Superior temporal gyrus (tissue), 1 donor: ENCODE results near the gene DYSF.

ENCODE experiments used
- DNase-seq: peaks from one replicate; pipeline ENCODE4 v3.0.0-alpha.2; 2016; ENCODE audit errors: extremely low spot score

DYSF gene

DNA sequence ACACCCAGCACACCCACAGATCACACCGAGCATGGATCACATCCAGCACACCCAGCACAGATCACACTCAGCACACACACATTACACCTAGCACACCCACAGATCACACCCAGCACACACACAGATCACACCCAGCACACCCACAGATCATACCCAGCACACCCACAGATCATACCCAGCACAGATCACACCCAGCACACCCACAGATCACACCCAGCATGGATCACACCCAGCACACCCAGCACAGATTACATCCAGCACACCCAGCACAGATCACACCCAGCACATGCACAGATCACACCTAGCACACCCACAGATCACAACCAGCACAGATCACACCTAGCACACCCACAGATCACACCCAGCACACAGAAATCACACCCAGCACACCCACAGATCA lies 118.6 kb downstream of the DYSF start:
- DNase-seq: no peak

DNA sequence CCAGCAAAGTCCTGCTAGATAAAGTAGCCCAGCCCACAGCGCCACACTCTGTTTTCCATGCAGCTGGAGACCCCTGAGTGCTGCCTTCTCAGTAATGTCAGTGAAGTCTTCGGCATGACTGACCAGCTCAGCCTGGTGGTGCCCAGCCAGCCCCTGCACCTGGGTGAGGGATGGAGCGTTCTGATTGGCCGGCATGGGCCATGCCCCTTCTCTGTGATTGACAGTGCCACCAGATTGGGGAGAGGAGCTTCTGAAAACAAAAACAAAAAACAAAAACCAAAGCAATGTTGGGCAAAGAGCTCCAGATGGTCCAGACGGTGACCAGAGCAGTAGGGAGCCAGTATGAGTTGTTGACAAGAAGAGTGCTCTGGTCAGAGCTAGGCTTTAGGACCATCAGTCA lies 122.6 kb downstream of the DYSF start:
- DNase-seq: peak; percentile 84

DNA sequence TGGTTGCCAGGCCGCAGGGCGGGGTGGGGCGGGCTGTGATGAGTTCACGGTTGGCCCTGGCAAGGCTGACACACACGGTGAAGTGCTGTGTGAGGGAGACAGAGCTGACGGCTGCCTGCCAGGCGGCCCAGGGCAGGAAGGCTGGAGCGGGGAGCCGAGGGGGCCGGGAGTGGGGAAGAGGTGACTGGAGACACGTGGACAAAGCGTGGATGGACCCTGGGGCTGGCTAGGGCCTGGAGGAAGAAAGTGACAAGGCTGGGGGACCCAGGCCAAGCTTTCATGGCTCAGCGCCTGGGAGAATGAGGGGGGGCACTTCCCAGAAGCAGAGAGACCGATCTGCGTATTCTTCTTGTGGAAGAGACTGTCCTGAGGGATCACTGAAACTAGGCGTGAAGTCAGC lies 123.2 kb downstream of the DYSF start:
- peak; percentile 75 for DNase-seq

DNA sequence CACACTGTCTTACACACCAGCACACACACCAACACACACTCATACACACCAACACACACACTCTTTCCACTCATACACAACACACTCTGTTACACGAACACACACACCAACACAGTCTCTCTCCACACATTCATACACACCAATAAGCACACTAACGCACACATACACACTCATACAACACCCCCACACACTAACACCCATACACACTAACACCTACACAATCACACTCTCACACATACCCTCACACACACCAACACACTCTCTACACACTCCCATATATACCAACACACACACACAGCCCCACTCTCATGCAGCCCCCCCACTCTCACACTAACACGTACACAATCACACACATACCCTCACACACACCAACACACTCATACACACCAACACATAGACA lies 123.8 kb downstream of the DYSF start:
- DNase-seq: no peak

DNA sequence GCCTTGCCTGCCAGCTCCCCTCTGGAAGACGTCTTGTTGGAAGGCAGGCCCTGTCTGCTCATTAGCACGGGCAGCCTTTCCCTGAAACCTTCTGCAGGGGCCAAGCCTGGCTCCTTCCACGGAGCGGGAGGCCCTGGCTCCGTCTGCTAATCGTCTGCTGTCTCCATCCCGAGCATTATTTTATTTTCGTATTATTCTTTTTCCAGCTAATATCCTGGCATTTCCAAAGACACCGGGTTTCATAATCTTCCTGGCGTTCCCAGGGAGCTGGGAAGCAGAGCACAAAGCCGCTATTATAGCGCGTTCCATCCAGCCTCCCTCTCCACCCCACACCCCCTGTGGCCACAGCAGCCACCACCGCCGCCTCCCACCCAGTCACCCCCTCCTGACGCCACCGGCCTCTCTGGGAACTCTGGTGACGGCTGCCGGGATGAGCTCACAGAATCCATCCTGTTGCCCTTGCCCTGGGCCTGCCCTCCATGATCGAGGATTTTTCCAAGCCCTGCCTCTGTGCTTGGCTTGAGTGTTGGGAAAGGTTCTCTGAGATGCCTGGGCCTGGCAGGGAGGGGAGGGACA lies 125.5 kb downstream of the DYSF start:
- DNase-seq: peak; percentile 89

DNA sequence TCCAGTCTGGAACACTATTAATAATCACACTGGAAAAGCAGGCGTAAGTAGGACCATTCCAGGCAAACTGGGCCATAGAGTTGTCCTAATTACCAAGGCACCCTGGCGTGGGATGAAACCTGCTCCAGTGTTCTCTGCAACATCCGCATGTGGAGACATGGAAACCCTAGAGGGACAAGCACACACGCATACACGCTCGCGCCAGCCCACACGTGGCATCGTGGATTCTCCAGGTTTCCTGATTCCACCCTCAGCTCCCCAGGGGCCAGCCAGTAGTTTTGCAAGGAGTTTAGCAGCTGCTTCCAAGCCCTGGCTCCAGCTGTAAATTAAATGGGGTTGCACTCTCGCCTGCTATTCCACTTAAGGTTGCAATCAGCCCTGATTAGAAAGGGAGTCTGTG lies 127.7 kb downstream of the DYSF start:
- no peak for DNase-seq

DNA sequence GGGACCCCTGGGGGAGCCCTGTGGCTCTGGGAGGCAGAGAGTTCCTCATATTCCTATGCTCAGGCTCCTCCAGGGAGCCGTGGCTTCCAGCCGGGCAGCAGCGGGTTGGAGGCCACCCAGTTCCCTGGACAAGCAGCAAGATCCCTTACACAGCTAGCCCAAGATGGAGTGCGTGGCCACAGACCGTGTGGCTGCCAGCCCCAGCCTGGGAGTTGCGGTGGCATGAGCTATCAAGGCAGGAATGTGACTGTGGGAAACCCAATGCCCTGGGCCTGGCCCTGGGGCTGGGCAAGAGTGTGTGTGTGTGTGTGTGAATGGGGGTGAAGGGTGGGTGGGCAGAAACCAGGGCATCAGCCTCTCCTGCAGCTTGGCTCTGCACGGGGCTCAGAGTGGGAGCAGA lies 130.5 kb downstream of the DYSF start:
- DNase-seq: no peak

DNA sequence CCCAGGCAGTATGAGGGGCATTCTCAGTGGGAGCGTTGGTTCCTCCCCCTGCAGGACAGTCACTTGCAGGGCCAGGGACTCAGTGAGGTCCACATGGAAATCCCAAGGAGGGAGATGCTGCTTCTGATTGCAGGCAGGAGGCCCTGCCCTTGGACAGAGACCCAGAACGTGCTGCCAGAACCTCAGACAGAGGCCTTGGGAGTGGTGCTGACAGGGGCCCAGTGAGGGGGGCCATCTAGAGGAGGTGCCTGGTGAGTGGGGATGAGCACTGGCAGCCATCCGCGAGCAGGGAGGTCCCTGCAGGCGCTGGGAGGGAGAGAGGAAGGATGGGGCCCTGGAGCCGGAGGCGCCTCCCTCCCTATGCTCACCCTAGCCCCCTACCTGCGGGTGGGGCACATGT lies 133.1 kb downstream of the DYSF start:
- no peak for DNase-seq

DNA sequence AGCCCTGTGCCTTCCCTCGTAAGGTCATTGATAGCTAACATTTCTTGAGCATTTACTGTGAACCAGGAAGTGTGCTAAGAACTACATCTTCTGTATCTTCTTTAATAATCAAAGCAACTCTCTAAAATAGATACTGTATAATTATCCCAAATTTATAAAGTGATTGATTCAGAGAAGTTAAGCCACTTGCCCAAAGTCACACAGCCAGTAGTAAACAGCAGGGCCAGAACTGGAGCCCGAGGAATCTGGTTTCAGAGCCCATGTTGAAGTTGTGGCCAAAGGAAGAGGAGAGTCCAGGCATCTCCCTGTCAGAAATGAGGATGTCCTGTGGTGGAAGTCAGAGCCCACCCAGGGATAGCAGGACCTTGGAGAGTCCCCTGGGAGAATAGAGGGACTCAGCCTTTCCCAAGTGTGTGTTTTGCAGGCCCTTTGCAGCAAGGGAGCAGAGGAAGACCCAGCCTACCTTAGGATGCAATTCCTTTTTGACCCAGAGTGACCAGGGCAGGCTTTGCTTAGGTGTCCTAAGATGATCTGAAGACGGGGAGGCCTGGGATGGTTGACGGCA lies 134.2 kb downstream of the DYSF start:
- DNase-seq: no peak

DNA sequence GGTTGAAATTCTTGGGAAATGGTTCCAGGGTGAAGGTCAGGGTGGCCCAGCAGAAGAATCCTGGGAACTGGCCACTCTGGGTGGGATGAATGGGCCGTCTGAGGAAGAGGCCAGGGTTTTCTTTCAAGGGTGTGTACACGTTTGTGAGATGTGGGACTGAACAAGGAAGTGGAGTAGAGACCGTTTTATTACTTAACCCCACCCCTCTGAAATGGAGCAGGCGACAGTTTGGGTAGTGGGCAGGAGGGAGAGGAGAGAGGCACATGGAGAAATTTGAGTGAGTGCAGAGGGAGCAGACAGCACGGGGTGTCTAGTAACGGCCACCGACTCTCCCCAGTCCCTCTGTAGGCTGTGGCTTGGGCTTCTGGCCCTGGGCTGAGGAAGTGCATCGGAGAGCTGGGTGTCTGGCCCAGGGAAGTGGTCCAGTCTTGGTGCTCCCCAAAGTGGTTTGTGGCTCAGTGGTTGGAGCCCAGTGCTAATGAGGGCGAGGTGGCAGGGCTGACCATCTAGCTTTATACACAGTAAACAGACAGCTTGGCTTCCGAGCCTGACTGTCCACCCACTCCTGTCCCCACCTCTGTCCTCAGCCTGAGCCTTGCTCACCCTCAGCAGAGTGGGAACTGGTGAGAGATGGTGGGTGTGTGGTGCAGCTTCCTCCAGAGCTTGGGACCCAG lies 135.3 kb downstream of the DYSF start:
- DNase-seq: no peak

DNA sequence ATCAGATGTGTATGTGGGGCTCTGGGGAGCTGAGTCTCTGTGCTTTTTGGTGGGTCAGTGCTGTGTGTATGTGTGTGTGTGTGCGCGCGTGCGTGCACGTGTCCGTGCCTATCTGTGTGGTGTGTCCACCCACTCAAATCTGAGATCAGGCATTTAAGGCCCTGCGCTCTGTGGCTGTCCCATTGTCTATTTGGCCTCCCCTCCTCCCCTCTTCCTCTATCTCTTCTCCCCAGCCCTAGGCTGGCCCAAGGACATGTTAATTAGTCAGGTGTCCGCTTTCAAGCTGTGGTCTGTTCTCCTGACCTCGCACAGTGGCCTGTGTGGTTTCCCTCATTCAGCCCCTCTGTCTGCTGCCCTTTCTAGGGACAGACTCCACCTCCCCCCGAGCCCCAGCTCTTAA lies 136.4 kb downstream of the DYSF start:
- no peak for DNase-seq

DNA sequence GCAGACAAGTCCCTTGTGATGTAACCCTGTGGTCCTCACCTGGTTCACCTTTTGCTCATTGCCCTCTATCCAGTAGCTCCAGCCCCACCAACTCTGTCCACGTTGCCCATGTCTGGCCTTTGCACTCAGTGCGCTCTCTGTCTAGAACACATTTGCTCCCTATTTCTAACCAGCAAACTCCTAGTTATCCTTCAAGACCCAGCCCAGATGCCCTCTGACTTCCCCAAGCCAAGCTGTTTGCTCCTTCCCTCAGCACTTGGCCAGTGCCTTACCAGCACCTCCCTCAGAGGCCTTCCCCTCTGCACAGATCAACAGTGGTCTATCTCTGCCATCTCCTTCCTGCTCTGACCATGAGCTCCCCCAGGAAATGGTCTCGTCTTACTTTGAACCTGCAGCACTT lies 137.7 kb downstream of the DYSF start:
- DNase-seq: no peak

DNA sequence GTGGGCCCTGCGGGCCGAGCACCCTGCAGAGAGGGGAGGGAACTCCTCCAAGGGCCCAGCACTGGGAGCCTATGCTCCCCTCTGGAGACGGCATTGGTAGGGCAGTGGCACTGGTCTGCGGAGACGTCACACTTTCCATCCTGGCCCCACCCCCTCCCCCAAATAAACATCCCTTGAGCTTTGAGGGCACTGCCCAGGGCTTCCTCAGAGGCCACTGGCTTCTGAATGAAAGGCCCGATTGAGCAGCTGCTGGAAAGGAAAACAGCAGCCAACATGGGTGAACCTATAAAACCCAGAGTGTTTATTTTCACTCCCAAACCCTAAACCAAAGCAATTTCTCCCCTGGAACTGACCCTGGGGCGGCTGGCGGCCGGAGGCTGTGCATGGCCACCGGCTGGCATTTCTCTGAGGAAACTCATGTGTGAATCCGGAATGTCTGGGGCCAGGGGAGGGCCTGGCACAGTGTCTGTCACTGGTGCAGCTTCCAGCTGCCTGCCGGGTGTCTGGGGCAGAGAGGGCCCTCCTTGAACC lies 138.9 kb downstream of the DYSF start:
- peak; percentile 78 for DNase-seq

DNA sequence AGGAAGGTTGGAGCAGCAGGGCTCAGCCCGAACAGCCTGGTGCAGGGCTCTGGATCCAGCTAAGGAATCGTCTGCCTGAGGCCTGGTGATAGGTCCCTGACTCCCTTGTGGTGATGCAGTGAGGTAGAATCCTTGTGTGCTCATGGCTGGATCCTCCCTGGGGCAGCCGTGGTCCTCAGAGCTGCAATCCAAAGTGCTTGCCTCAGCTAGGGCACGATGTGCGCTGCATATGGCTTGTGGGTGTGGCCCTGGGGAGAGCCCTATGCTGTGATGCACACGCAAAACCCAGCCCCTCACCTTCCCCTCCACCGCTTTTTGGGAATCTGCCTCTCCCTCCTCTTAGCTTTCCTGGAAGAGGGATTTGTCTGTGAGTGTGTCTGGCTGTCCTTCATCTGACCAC lies 142.2 kb downstream of the DYSF start:
- DNase-seq: no peak

DNA sequence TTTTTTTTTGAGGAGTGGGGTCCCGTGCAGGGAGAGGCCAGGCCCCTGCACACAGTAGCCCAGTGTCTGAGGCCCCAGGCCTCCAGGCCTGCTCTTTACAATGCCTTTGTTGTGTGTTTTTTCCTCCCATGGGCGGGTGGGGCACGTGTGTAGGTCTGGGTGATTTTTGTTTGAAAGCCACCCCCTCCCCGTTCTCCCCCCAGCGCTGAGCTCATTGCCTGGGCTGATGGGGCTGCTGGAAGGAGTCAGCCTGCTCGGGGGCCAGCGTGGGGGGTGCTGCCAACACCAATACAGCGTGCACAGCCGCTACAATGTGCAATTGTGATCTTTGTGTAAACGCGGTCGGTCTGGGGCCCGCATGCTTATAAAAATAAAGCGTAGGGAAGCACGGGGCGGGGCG lies 142.7 kb downstream of the DYSF start:
- DNase-seq: peak; percentile 92

DNA sequence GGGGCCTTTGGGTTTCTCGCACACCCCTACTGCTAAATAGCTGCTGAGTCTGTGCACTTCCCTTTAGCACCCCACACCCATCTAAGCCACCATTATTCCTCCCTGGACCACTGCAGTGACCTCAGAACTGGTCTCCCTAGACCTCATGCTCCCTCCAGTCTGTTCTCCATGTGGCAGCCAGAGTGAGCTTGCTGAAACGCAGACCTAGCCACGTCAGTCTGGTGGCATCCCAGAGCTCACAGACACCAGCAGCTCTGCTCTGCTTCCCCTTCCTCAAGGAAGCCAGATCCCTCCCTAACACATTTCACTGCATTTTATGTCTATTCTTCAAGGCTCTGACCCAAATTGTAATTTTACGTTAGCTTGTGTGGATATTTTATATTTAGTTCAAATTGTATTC lies 144.4 kb downstream of the DYSF start:
- DNase-seq: no peak

DNA sequence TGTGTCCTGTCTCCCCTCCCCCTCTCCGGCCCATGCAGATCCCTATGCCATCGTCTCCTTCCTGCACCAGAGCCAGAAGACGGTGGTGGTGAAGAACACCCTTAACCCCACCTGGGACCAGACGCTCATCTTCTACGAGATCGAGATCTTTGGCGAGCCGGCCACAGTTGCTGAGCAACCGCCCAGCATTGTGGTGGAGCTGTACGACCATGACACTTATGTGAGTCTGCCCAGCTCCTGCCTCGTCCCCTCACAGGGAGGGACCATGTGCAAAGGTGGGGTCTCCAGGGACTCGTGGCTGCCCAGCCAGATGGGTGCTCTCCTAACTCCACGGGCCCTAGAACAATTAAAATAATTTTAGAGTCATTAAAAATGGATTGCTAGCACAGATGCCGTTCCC lies 145.2 kb downstream of the DYSF start:
- no peak for DNase-seq

DNA sequence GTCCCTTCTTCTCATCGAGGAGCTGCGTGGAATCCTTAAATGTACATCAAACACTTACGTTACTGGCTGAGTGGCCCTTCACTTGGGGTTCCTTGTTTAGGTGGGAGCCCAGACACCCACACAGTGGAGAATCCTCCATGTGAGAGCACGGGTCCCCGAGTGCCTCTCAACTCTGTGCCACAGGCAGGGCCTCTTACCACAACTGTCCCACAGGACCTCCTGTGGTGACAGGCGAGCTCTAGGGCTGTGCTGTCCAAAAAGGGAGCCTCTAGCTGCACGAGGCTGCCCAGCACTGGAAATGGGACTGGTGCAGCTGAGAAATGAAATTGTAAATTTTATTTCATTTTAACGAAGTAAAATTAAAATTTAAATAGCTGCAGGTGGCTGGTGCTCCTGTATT lies 145.7 kb downstream of the DYSF start:
- no peak for DNase-seq

DNA sequence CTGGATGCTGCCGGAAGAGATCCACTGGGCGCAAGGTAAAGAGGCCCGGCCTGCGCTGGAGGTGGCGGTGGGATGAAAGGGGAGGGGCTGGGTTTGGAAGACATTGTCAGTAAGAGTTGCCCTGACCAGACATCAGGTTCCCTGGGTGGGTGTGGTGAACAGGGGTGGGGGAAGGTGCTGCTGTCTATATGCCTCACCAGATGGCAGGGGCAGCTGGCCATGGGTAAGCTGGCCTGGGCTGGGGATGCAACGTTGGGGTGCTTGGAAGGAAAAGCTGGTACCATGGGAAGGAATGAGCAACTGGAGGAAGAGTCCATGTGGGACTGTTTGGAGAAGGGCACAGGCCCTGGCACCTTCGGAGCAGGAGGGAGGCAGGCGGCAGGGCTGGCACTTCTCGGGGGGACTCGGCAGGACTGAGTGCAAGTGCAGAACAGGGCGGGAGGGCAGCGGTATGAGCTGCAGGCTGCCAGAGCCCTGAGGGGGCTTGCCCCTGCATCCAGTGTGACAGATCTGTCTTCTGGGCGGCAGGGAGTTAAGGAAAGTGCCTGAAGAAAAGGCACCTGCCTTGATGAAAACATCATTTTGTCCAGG lies 146.4 kb downstream of the DYSF start:
- DNase-seq: no peak

DNA sequence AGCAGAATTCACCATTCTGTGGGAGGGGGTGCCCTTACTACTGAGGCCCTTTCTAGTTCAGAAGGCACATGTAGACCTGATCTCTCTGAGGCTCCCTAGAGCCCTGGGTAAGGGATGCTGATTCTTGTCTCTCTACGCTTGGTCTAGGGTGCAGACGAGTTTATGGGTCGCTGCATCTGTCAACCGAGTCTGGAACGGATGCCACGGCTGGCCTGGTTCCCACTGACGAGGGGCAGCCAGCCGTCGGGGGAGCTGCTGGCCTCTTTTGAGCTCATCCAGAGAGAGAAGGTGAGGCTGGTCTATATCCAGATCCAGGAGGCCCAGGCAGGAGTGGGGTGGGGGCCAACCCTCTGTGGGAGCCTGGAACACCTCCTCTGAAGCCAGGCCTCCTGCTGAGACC lies 147.2 kb downstream of the DYSF start:
- DNase-seq: no peak

DNA sequence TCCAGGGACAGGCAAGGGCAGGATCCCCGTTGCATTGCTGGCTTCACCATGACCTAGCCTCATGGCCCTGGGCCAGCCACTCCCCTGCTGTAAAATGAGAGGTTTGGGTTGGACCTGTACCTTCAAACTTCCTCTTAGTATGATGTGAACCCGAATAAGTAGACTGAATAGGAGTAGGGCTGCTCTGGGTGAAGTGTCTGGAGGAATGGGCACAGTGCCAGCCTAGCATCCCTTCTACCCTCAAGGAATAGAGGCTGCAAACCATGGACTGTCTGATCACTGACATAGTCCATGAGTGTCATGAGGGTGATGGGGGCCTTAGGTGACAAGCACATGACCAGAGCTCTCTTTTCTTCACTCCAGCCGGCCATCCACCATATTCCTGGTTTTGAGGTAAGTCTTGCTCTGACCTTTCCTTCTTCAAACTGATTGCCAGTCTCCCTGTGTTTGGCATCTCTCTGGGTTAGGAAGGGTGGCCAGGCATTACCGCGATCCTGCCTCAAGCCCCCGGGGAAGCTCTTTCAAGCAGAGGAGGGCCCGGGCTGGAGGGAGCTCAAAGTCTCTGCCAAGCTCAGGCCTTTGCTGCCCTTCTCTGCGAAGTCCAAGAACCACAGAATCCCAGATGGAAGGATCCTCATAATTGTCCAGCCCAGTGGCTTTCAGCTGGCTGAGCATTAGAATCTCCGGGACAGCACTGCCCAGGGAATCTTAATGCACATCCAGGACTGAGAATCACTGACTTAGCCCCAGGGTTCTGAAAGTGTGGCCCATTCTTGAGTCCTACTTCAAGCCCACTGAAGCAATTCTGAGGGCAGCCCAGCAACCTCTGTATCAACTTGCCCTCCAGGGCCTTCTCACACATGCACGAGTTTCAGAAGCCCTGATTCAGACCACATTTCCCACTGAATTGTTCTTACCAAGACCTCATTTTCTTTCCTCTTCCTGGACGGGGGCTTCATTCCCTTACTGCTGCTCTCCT lies 148.1 kb downstream of the DYSF start:
- no peak for DNase-seq

DNA sequence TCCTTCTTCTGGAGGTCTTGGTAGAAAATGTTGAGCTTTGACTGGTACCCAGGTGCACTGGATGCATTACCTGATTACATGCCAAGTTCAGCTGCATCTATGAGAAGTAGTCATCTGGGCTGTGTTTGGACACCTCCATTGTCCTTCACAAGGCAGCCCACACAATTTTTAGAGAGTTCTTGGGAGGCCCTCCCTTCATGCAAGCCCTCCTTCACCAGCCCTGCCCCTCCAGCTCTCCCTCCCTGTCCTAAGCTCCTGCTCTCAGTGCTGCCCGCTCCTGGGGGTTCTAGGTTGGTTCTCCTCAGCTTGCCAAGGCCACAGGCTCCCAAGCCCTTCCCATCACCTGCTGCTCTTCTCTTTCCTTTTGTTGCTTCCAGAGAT lies 148.7 kb downstream of the DYSF start:
- no peak for DNase-seq
